Measurements from ENCODE around the gene UPK3BL1.
"Not testable (repeated sequence)": the region's sequence is repeated elsewhere in the genome, so short reads cannot be mapped to it uniquely, and the experiment has no call there.

UPK3BL1 gene

GRCh38 chr7:102627271-102627904, 15.2 kb downstream of the UPK3BL1 start:
- not testable (repeated sequence) for FAIRE-seq

- not testable (repeated sequence) for FAIRE-seq
Measured at GRCh38 chr7:102618122-102618521, 24.5 kb downstream of the UPK3BL1 start.

GRCh38 chr7:102616507-102617125, 26.0 kb downstream of the UPK3BL1 start, which contains the start of gene RASA4:
Gene RASA4, minus strand, starts transcription at chr7:102616756. Its CDS starts 67 bp downstream, at chr7:102616689.
- not testable (repeated sequence) for FAIRE-seq

- not testable (repeated sequence) for FAIRE-seq
Measured at GRCh38 chr7:102615930-102616329, 26.7 kb downstream of the UPK3BL1 start.

GRCh38 chr7:102614873-102615272, 27.7 kb downstream of the UPK3BL1 start:
- FAIRE-seq: not testable (repeated sequence)

- not testable (repeated sequence) for FAIRE-seq
Measured at GRCh38 chr7:102614346-102614697, 28.3 kb downstream of the UPK3BL1 start.

- FAIRE-seq: not testable (repeated sequence)
Measured at GRCh38 chr7:102613575-102614345, 28.8 kb downstream of the UPK3BL1 start.

GRCh38 chr7:102611675-102612325, 30.8 kb downstream of the UPK3BL1 start:
- FAIRE-seq: not testable (repeated sequence)

GRCh38 chr7:102611013-102611674, 31.4 kb downstream of the UPK3BL1 start:
- not testable (repeated sequence) for FAIRE-seq

GRCh38 chr7:102610441-102610840, 32.1 kb downstream of the UPK3BL1 start:
- FAIRE-seq: not testable (repeated sequence)

GRCh38 chr7:102609734-102610133, 32.9 kb downstream of the UPK3BL1 start:
- not testable (repeated sequence) for FAIRE-seq

GRCh38 chr7:102606848-102607247, 35.7 kb downstream of the UPK3BL1 start:
- FAIRE-seq: not testable (repeated sequence)

- not testable (repeated sequence) for FAIRE-seq
Measured at GRCh38 chr7:102604431-102605145, 38.0 kb downstream of the UPK3BL1 start.

GRCh38 chr7:102602317-102602716, 40.3 kb downstream of the UPK3BL1 start:
- not testable (repeated sequence) for FAIRE-seq

- not testable (repeated sequence) for FAIRE-seq
Measured at GRCh38 chr7:102599699-102600098, 42.9 kb downstream of the UPK3BL1 start.

- not testable (repeated sequence) for FAIRE-seq
Measured at GRCh38 chr7:102596036-102596435, 46.6 kb downstream of the UPK3BL1 start.

GRCh38 chr7:102593637-102594334, 48.8 kb downstream of the UPK3BL1 start:
- FAIRE-seq: not testable (repeated sequence)

GRCh38 chr7:102592477-102593019, 50.0 kb downstream of the UPK3BL1 start:
- FAIRE-seq: not testable (repeated sequence)

- not testable (repeated sequence) for FAIRE-seq
Measured at GRCh38 chr7:102589857-102590256, 52.7 kb downstream of the UPK3BL1 start.

Data from A204.1 (cell line).